HepG2 (cell line): ENCODE results near the gene L3MBTL4. TPM values are rescaled to one million over a fixed set of nuclear protein-coding genes. Genes with fewer than 3 reads are reported as not detected.

Experiments used
- BHLHE40 ChIP-seq: IDR thresholded peaks from 2 replicates; pipeline ENCODE4 v1.6.1; 2011; ENCODE audit warnings: low read length, improper control_type of control experiment
- FOSL2 ChIP-seq: sonication (generic); formaldehyde crosslinking; IDR thresholded peaks from 2 replicates; pipeline ENCODE4 v1.4.0; 2020; ENCODE audit warnings: missing genetic modification reagents
- FOXC1 ChIP-seq: sonication (generic); formaldehyde crosslinking; IDR thresholded peaks from 2 replicates; pipeline ENCODE4 v1.8.0; 2022; ENCODE audit warnings: mild to moderate bottlenecking, missing genetic modification reagents, borderline replicate concordance
- HDAC1 ChIP-seq: sonication (generic); formaldehyde crosslinking; IDR thresholded peaks from 2 replicates; pipeline ENCODE4 v1.5.1; 2020; ENCODE audit warnings: mild to moderate bottlenecking, missing genetic modification reagents
- HOXA3 ChIP-seq: sonication (generic); formaldehyde crosslinking; IDR thresholded peaks from 2 replicates; pipeline ENCODE4 v1.5.0; 2020; ENCODE audit warnings: missing genetic modification reagents
- MYNN ChIP-seq: sonication (generic); formaldehyde crosslinking; IDR thresholded peaks from 2 replicates; pipeline ENCODE4 v1.4.0; 2020; ENCODE audit warnings: mild to moderate bottlenecking, low read depth, missing genetic modification reagents
- NR2F6 ChIP-seq, 2 experiments: IDR thresholded peaks; 2 replicates each; pipeline ENCODE4 v1.6.1; 2016; ENCODE audit warnings: antibody characterized with exemption in 1 of 2, mild to moderate bottlenecking in 1 of 2
- PHB2 ChIP-seq: fragments of 450-650 bp; IDR thresholded peaks from 2 replicates; pipeline ENCODE4 v1.6.1; 2018; ENCODE audit not compliant: partially characterized antibody
- RFXANK ChIP-seq: IDR thresholded peaks from 2 replicates; pipeline ENCODE4 v1.6.1; 2016
- RXRA ChIP-seq: sonication (generic); formaldehyde crosslinking; IDR thresholded peaks from 2 replicates; pipeline ENCODE4 v1.5.1; 2020; ENCODE audit warnings: missing genetic modification reagents
- SIX4 ChIP-seq: sonication (generic); formaldehyde crosslinking; IDR thresholded peaks from 2 replicates; pipeline ENCODE4 v1.4.0; 2020; ENCODE audit warnings: missing genetic modification reagents
- SRY ChIP-seq: sonication (generic); formaldehyde crosslinking; IDR thresholded peaks from 2 replicates; pipeline ENCODE4 v1.8.0; 2022; ENCODE audit warnings: mild to moderate bottlenecking, missing genetic modification reagents
- ZKSCAN1 ChIP-seq: fragments of 150-350 bp; IDR thresholded peaks from 2 replicates; pipeline ENCODE4 v1.6.1; 2014; ENCODE audit warnings: low read length
- ZNF180 ChIP-seq: sonication (generic); formaldehyde crosslinking; IDR thresholded peaks from 2 replicates; pipeline ENCODE4 v1.4.0; 2020; ENCODE audit warnings: low read depth, missing genetic modification reagents, borderline replicate concordance
- polyA plus RNA-seq, 8 experiments: library from polyadenylated mRNA; depleted of rRNA in 3 of 8; stranded (reverse) in 7 of 8; unstranded in 1 of 8; fragments of >200 nt; fragmentation: Illumina TruSeq in 4 of 8; extraction: Trizol in 4 of 8; gene quantifications; 2 replicates each; pipeline versions ENCODE4 v1.2.1 to v1.2.3, GENCODE V29; 2011 to 2016; ENCODE audit warnings: low read depth in 4 of 8, missing spikeins in 1 of 8, mixed read lengths in 1 of 8; ENCODE audit not compliant: insufficient read depth in 1 of 8
- total RNA-seq, 5 experiments: library from RNA; depleted of rRNA; stranded (reverse); fragments of >200 nt; fragmentation: Illumina TruSeq; extraction: Trizol; gene quantifications; 2 replicates each; pipeline ENCODE4 v1.2.3, GENCODE V29; 2016; ENCODE audit warnings: low read depth in 1 of 5
- TF ChIP-seq, protein P1 (sequence below): sonication (generic); formaldehyde crosslinking; IDR thresholded peaks from 2 replicates; pipeline ENCODE4 v1.9.0; 2021; ENCODE audit warnings: missing genetic modification reagents, borderline replicate concordance
- TF ChIP-seq, protein P2 (sequence below): sonication (generic); formaldehyde crosslinking; IDR thresholded peaks from 2 replicates; pipeline ENCODE4 v1.8.1; 2023; ENCODE audit warnings: missing genetic modification reagents, inconsistent platforms, borderline replicate concordance
- TF ChIP-seq, protein P3 (sequence below): sonication (generic); formaldehyde crosslinking; IDR thresholded peaks from 2 replicates; pipeline ENCODE4 v1.4.0; 2020; ENCODE audit warnings: mild to moderate bottlenecking, missing genetic modification reagents
- TF ChIP-seq, protein P4 (sequence below): sonication (generic); formaldehyde crosslinking; IDR thresholded peaks from 2 replicates; pipeline ENCODE4 v1.8.0; 2022; ENCODE audit warnings: missing genetic modification reagents, mild to moderate bottlenecking, borderline replicate concordance
- TF ChIP-seq, protein P5 (sequence below): sonication (generic); formaldehyde crosslinking; IDR thresholded peaks from 2 replicates; pipeline ENCODE4 v1.9.0; 2021; ENCODE audit warnings: missing genetic modification reagents, borderline replicate concordance
- TF ChIP-seq, protein P6 (sequence below): sonication (generic); formaldehyde crosslinking; IDR thresholded peaks from 2 replicates; pipeline ENCODE4; 2020; ENCODE audit warnings: missing genetic modification reagents, mild to moderate bottlenecking, borderline replicate concordance

The L3MBTL4 gene
- total and polyA plus RNA-seq, 2 of the 13 experiments (the other 11 are each of a cell fraction or from before 2014, with no cell fraction given), result 10.8 to 13.3 TPM

DNA sequence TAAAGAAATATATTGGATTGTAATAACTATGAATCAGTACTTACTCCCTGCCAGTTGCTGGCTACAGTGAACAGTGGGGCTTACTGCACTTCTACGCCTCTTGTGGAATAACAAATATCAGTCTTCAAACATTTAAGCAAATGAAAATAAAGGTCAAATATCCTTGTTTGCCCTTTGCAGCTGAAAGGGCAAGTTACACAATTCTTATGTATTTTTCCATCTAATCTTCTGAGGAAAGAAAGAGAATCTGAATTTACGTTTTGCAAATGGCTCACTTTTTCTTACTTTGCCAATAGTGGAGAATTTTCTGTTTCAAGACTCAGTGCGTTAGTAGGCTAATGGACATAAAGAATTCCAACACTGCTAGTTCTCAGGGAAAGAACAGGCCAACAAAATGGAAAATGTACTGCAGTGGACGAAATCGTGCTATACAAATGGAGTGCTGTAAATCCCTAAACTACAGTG is 362.2 kb downstream of the L3MBTL4 start (continued):
- TF ChIP-seq, protein P1, sequence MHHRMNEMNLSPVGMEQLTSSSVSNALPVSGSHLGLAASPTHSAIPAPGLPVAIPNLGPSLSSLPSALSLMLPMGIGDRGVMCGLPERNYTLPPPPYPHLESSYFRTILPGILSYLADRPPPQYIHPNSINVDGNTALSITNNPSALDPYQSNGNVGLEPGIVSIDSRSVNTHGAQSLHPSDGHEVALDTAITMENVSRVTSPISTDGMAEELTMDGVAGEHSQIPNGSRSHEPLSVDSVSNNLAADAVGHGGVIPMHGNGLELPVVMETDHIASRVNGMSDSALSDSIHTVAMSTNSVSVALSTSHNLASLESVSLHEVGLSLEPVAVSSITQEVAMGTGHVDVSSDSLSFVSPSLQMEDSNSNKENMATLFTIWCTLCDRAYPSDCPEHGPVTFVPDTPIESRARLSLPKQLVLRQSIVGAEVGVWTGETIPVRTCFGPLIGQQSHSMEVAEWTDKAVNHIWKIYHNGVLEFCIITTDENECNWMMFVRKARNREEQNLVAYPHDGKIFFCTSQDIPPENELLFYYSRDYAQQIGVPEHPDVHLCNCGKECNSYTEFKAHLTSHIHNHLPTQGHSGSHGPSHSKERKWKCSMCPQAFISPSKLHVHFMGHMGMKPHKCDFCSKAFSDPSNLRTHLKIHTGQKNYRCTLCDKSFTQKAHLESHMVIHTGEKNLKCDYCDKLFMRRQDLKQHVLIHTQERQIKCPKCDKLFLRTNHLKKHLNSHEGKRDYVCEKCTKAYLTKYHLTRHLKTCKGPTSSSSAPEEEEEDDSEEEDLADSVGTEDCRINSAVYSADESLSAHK (CRISPR knock-in tag), result no peak
- no peak for TF ChIP-seq MYNN
- TF ChIP-seq BHLHE40, result no peak
- no peak for TF ChIP-seq ZKSCAN1
- TF ChIP-seq, protein P2, sequence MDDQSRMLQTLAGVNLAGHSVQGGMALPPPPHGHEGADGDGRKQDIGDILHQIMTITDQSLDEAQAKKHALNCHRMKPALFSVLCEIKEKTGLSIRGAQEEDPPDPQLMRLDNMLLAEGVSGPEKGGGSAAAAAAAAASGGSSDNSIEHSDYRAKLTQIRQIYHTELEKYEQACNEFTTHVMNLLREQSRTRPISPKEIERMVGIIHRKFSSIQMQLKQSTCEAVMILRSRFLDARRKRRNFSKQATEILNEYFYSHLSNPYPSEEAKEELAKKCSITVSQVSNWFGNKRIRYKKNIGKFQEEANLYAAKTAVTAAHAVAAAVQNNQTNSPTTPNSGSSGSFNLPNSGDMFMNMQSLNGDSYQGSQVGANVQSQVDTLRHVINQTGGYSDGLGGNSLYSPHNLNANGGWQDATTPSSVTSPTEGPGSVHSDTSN (CRISPR knock-in tag), result no peak
- TF ChIP-seq NR2F6 (IDR thresholded peaks at IDR 0.05), result peak; percentile 94
- TF ChIP-seq NR2F6 (CRISPR knock-in tag; IDR thresholded peaks at IDR 0.05), result peak; percentile 94
- TF ChIP-seq RFXANK (CRISPR knock-in tag), result no peak
- no peak for TF ChIP-seq HDAC1 (CRISPR knock-in tag)
- no peak for TF ChIP-seq FOSL2 (CRISPR knock-in tag)
- TF ChIP-seq, protein P3, sequence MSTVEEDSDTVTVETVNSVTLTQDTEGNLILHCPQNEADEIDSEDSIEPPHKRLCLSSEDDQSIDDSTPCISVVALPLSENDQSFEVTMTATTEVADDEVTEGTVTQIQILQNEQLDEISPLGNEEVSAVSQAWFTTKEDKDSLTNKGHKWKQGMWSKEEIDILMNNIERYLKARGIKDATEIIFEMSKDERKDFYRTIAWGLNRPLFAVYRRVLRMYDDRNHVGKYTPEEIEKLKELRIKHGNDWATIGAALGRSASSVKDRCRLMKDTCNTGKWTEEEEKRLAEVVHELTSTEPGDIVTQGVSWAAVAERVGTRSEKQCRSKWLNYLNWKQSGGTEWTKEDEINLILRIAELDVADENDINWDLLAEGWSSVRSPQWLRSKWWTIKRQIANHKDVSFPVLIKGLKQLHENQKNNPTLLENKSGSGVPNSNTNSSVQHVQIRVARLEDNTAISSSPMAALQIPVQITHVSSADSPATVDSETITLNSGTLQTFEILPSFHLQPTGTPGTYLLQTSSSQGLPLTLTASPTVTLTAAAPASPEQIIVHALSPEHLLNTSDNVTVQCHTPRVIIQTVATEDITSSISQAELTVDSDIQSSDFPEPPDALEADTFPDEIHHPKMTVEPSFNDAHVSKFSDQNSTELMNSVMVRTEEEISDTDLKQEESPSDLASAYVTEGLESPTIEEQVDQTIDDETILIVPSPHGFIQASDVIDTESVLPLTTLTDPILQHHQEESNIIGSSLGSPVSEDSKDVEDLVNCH (CRISPR knock-in tag), result no peak
- TF ChIP-seq, protein P4, sequence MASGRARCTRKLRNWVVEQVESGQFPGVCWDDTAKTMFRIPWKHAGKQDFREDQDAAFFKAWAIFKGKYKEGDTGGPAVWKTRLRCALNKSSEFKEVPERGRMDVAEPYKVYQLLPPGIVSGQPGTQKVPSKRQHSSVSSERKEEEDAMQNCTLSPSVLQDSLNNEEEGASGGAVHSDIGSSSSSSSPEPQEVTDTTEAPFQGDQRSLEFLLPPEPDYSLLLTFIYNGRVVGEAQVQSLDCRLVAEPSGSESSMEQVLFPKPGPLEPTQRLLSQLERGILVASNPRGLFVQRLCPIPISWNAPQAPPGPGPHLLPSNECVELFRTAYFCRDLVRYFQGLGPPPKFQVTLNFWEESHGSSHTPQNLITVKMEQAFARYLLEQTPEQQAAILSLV, result no peak
- no peak for TF ChIP-seq RXRA
- TF ChIP-seq HOXA3 (CRISPR knock-in tag), result no peak
- no peak for TF ChIP-seq SRY (CRISPR knock-in tag)
- TF ChIP-seq PHB2, result no peak
- no peak for TF ChIP-seq ZNF180 (CRISPR knock-in tag)
- peak; percentile 46; the same call in 1 of the 2 replicates for TF ChIP-seq SIX4
- no peak for TF ChIP-seq FOXC1
- TF ChIP-seq, protein P5, sequence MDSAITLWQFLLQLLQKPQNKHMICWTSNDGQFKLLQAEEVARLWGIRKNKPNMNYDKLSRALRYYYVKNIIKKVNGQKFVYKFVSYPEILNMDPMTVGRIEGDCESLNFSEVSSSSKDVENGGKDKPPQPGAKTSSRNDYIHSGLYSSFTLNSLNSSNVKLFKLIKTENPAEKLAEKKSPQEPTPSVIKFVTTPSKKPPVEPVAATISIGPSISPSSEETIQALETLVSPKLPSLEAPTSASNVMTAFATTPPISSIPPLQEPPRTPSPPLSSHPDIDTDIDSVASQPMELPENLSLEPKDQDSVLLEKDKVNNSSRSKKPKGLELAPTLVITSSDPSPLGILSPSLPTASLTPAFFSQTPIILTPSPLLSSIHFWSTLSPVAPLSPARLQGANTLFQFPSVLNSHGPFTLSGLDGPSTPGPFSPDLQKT (CRISPR knock-in tag), result no peak
- TF ChIP-seq, protein P6, sequence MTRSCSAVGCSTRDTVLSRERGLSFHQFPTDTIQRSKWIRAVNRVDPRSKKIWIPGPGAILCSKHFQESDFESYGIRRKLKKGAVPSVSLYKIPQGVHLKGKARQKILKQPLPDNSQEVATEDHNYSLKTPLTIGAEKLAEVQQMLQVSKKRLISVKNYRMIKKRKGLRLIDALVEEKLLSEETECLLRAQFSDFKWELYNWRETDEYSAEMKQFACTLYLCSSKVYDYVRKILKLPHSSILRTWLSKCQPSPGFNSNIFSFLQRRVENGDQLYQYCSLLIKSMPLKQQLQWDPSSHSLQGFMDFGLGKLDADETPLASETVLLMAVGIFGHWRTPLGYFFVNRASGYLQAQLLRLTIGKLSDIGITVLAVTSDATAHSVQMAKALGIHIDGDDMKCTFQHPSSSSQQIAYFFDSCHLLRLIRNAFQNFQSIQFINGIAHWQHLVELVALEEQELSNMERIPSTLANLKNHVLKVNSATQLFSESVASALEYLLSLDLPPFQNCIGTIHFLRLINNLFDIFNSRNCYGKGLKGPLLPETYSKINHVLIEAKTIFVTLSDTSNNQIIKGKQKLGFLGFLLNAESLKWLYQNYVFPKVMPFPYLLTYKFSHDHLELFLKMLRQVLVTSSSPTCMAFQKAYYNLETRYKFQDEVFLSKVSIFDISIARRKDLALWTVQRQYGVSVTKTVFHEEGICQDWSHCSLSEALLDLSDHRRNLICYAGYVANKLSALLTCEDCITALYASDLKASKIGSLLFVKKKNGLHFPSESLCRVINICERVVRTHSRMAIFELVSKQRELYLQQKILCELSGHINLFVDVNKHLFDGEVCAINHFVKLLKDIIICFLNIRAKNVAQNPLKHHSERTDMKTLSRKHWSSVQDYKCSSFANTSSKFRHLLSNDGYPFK (CRISPR knock-in tag), result no peak
